ENCODE data around the gene OR52I1. TPM values are rescaled to one million over a fixed set of nuclear protein-coding genes. Genes with fewer than 3 reads are reported as not detected.

The OR52I1 gene
- total RNA-seq, 3 donors from 2014 or later: not detected

GRCh38 chr11:4642043-4642442 lies 48.2 kb downstream of the OR52I1 start:
- no peak for DNase-seq (ENCODE audit: low spot score in 2 of 2)
- TF ChIP-seq POLR2A (IDR thresholded peaks at IDR 0.05) (no peak), POLR2AphosphoS5 (IDR thresholded peaks at IDR 0.05) (no peak)
- TF ChIP-seq, protein P1, sequence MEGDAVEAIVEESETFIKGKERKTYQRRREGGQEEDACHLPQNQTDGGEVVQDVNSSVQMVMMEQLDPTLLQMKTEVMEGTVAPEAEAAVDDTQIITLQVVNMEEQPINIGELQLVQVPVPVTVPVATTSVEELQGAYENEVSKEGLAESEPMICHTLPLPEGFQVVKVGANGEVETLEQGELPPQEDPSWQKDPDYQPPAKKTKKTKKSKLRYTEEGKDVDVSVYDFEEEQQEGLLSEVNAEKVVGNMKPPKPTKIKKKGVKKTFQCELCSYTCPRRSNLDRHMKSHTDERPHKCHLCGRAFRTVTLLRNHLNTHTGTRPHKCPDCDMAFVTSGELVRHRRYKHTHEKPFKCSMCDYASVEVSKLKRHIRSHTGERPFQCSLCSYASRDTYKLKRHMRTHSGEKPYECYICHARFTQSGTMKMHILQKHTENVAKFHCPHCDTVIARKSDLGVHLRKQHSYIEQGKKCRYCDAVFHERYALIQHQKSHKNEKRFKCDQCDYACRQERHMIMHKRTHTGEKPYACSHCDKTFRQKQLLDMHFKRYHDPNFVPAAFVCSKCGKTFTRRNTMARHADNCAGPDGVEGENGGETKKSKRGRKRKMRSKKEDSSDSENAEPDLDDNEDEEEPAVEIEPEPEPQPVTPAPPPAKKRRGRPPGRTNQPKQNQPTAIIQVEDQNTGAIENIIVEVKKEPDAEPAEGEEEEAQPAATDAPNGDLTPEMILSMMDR (IDR thresholded peaks at IDR 0.05): no peak
- Histone ChIP-seq H3K27ac (no peak overlapping the region), H3K36me3 (no peaks in the 10 kb centered on the region), H3K4me1 (no peaks in the 10 kb centered on the region), H3K4me3 (no peak overlapping the region), H3K9me3 (no peaks in the 10 kb centered on the region), H3K27me3 (peaks cover 0 to 8% of the 10 kb centered on the region in 2 donors)
- intact Hi-C loops (cut with DNase I; ENCODE audit: low total_unique reads): no loop called here

DNA sequence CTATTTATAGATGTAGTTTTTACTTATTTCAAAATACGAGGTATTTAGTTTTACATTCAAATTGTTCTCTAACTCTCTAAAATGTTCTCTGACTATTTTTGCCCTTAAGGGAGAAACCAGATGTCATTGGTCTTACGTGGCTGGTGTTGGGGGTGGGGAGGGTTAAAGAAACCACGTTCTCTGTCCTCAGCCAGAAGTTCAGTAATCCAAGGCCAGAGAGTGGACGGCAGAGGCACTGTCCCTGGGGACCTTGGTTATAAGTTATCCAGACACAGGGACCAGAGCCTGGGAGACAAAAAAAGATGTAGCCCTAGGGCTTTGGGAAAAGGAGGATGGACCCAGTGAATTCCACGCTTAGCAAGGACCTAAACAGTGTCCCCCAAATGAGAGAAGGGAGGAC lies 49.2 kb downstream of the OR52I1 start:
- Histone ChIP-seq H3K27ac (no peak overlapping the region), H3K4me3 (no peak overlapping the region), H3K9me3 (no peaks in the 10 kb centered on the region), H3K36me3 (no peaks in the 10 kb centered on the region), H3K27me3 (no peaks in the 10 kb centered on the region), H3K4me1 (no peaks in the 10 kb centered on the region)
- no peak for DNase-seq (ENCODE audit: low spot score in 2 of 2)
- TF ChIP-seq POLR2AphosphoS5 (IDR thresholded peaks at IDR 0.05) (no peak), POLR2A (IDR thresholded peaks at IDR 0.05) (no peak)
- TF ChIP-seq, protein P1 (IDR thresholded peaks at IDR 0.05): no peak
- intact Hi-C loops (cut with DNase I; ENCODE audit: low total_unique reads): loop anchor here (1.0 kb wide), 1 partner anchor 40 kb away; no protein-coding TSS in a partner anchor

DNA sequence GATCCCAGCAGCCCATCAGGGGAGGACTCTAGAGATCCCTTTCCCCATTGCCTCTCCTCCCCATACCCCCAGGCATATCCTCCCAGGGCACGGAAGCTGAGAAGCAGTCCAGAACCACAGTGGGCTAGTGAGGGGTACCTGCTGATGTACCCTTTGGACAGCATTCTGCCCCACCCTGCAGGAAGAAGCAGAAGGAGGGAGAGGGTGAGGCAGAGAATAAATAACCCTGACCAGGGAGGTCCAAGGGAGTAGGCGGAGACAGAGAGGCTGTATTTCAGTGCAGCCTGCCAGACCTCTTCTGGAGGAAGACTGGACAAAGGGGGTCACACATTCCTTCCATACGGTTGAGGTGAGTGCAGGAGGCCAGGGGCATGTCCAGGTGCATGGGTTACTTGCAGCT lies 49.8 kb downstream of the OR52I1 start, which contains the start of gene OR51E1:
OR51E1 (plus strand) TSS at position 301 of the 400 bp plus-strand sequence. CDS start 8,545 bp downstream, outside the sequence.
- Histone ChIP-seq H3K36me3 (no peaks in the 10 kb centered on the region), H3K27ac (no peak within 1 kb of the TSS), H3K9me3 (no peaks in the 10 kb centered on the region), H3K4me1 (no peaks in the 10 kb centered on the region), H3K27me3 (no peaks in the 10 kb centered on the region), H3K4me3 (no peak within 1 kb of the TSS)
- DNase-seq (ENCODE audit: low spot score in 2 of 2): no peak
- intact Hi-C loops (cut with DNase I; ENCODE audit: low total_unique reads): loop anchor here (1.0 kb wide), 1 partner anchor 40 kb away; no protein-coding TSS in a partner anchor
- TF ChIP-seq POLR2A (IDR thresholded peaks at IDR 0.05) (no peak), POLR2AphosphoS5 (IDR thresholded peaks at IDR 0.05) (no peak)
- TF ChIP-seq, protein P1 (IDR thresholded peaks at IDR 0.05): no peak

DNA sequence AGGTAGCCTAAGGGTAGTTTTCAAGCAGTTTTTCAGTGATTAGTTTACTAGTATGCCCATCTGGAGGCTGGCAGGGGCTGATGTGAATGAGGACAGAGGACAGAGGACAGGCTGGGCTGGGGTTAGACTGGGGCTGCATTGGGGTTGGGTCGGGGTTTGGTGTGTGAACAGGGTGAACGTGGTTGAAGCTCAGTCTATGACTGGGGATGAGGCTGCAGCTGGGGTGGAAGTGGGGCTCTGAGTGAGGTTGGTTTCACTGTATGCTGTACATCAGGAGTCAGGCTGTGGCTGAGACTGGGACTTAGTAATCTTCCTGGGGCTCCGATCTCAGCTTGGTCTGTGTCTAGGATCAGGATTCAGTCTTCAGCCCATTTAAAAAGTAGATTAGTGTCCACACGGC lies 50.4 kb downstream of the OR52I1 start:
- Histone ChIP-seq H3K36me3 (no peaks in the 10 kb centered on the region), H3K27ac (no peak overlapping the region), H3K4me3 (no peak overlapping the region), H3K27me3 (no peaks in the 10 kb centered on the region), H3K4me1 (no peaks in the 10 kb centered on the region), H3K9me3 (no peaks in the 10 kb centered on the region)
- intact Hi-C loops (cut with DNase I; ENCODE audit: low total_unique reads): no loop called here
- DNase-seq (ENCODE audit: low spot score in 2 of 2): no peak
- TF ChIP-seq POLR2A (IDR thresholded peaks at IDR 0.05) (no peak), POLR2AphosphoS5 (IDR thresholded peaks at IDR 0.05) (no peak)
- TF ChIP-seq, protein P1 (IDR thresholded peaks at IDR 0.05): no peak

Other genes with a start within 250 kb of the OR52I1 start
- gene OR52B4, start 225.7 kb upstream of the OR52I1 start, total RNA-seq: not detected
- gene TRIM21, start 200.3 kb upstream of the OR52I1 start, total RNA-seq: 10 to 100 TPM; 12.5 to 17.7 (median 14.1) TPM
- not detected for gene OR52K2, start 144.7 kb upstream of the OR52I1 start, total RNA-seq
- under 1 TPM in 2 of 3 donors, not detected in 1; under 0.01 TPM for gene OR52K1, start 111.4 kb upstream of the OR52I1 start, total RNA-seq
- not detected for gene OR52M1, start 48.8 kb upstream of the OR52I1 start, total RNA-seq
- not detected for gene OR52I2, start 12.3 kb upstream of the OR52I1 start, total RNA-seq
- 10 to 100 TPM; 12.6 to 30.0 (median 19.3) TPM for gene TRIM68, start 14.2 kb downstream of the OR52I1 start, total RNA-seq
- gene OR51D1, start 43.4 kb downstream of the OR52I1 start, total RNA-seq: not detected
- under 1 TPM; 0.29 to 0.33 (median 0.32) TPM for gene OR51E1, start 49.9 kb downstream of the OR52I1 start, total RNA-seq
- gene OR51E2, start 103.8 kb downstream of the OR52I1 start, total RNA-seq: not detected
- gene MMP26, start 110.7 kb downstream of the OR52I1 start, total RNA-seq: not detected
- not detected for gene OR51F1, start 175.9 kb downstream of the OR52I1 start, total RNA-seq
- gene OR52R1, start 210.3 kb downstream of the OR52I1 start, total RNA-seq: not detected
- not detected for gene OR51F2, start 227.3 kb downstream of the OR52I1 start, total RNA-seq